IPS-18a (cell line): ENCODE measurements around the gene CCDC127.
"Not testable (repeated sequence)": the region's sequence is repeated elsewhere in the genome, so short reads cannot be mapped to it uniquely, and the experiment has no call there.

Source experiments
- H3K27ac ChIP-seq: one replicate; pipeline ENCODE4 v1.5.1; 2013; ENCODE audit warnings: low read length
- H3K27me3 ChIP-seq: one replicate; pipeline ENCODE4 v1.6.1; 2013; ENCODE audit warnings: mild to moderate bottlenecking, low read length; ENCODE audit not compliant: control insufficient read depth, insufficient read depth
- H3K36me3 ChIP-seq: one replicate; pipeline ENCODE4 v1.6.1; 2013; ENCODE audit warnings: low read depth, low read length; ENCODE audit not compliant: control insufficient read depth
- H3K4me1 ChIP-seq: one replicate; pipeline ENCODE4 v1.6.1; 2013; ENCODE audit warnings: low read depth, low read length; ENCODE audit not compliant: control insufficient read depth
- H3K4me3 ChIP-seq: one replicate; pipeline ENCODE4 v1.5.1; 2013; ENCODE audit warnings: low read length
- H3K9ac ChIP-seq: one replicate; pipeline ENCODE4 v1.6.1; 2013; ENCODE audit warnings: mild to moderate bottlenecking, low read length, moderate library complexity
- H3K9me3 ChIP-seq: one replicate; pipeline ENCODE4 v1.6.1; 2013; ENCODE audit warnings: low read depth, low read length; ENCODE audit not compliant: control insufficient read depth

The CCDC127 gene

DNA sequence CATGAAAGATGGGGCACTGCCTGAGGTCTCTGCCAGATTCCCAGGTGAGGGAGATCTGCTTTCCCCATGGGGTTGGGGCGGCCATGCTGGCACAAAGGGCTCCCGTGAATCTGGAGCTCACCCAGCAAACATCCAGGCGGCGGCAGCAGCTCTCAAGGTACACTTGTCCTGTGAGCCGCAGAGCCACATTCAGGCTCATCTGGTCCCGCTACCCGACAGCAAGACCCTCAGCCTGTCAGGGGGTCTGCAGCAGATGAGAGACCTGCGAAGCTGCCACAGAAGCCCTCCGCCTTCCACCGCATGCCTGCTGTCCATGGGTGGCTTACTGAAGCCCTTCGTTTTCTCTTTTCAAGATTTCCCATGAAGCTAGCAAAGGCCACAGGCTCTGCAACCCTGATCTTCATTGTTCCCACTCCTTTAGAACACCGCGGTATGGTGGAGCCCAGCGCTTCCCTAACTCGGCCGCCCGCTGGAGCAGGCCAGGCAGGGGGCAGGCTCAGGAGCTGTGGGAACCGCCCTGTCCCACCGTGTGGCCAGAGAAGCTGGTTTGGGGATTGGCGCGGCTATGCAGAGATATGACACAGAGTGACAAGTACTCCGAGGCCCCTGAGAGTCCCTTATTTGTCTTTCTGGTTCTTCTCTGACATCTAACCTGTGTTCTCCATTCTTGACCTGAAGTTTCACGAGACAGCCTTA, 17.9 kb downstream of the CCDC127 start:
- Histone ChIP-seq H3K4me1 (no peaks in the 10 kb centered on the region), H3K4me3 (no peak overlapping the region), H3K9me3 (no peaks in the 10 kb centered on the region), H3K36me3 (peaks cover 16% of the 10 kb centered on the region), H3K27ac (no peak overlapping the region), H3K9ac (no peak overlapping the region), H3K27me3 (no peaks in the 10 kb centered on the region)

DNA sequence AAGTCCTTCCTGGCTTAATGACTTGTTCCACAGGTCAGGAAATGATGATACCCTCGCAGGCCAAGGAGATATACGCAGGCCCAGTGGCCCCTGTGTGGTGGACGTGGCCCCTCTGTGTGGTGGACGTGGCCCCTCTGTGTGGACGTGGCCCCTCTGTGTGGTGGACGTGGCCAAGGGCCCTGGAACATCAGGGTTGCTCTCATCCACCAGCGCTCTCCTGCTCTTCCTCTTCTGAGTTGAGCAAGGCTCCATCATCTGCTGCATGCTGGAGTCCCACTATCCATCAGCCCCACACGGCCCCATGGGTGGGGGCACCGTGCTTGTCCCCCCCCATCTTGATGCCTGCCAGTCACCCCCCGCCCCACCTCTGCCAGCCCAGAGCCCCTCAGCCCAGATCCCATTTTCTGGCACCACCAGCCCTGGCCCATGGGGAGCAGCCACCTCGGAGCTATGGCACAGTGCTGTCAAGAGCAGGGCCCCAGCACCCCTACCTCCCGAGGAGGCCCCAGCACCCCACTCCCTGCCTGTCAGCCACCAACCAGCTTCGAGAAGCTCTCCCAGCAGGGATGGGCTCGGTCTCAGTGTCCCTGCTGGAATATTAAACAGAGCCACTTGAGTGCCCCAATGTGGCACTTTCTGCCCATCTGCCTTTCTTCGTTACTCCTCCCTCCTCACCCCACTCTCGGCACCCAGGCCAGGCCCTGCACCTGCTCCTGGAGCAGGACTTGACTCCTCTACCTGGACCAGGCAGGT, 18.6 kb downstream of the CCDC127 start:
- Histone ChIP-seq H3K4me1 (no peaks in the 10 kb centered on the region), H3K9ac (no peak overlapping the region), H3K36me3 (peaks cover 9% of the 10 kb centered on the region), H3K4me3 (no peak overlapping the region), H3K9me3 (no peaks in the 10 kb centered on the region), H3K27me3 (no peaks in the 10 kb centered on the region), H3K27ac (no peak overlapping the region)

DNA sequence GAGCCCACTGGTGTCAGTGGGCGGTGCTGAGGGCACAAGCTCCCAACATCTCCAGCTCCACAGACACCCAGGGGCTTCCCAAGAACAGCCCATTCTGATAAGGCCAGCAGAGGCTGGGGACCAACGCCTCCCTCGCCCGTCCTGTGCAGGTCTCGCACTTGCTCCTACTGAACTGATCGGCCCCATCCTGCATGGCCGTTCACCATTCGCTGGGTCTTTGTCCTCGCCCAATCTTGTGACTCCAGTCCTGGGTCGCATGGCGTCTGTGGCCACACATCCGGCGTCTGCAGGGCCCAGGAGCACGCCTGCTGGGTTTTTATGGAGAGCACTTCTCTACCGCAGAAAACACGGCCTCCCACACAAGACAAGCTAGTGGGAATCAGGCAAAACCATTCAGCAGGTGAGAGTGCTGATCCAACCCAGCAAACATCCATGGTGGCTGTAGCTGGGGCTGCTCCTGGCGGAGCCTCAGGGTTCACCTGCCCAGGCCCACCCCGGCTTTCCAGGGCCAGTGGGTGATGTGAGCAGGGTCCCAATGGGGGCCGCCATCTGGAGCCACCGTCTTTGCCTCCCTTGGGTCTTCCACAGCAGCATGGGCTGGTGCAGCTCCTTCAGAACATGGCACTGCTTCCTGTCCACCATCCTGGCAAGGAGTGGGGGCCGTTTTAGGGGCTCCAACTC, 19.3 kb downstream of the CCDC127 start:
- Histone ChIP-seq H3K9ac (no peak overlapping the region), H3K27ac (no peak overlapping the region), H3K4me1 (no peaks in the 10 kb centered on the region), H3K4me3 (no peak overlapping the region), H3K36me3 (peaks cover 4% of the 10 kb centered on the region), H3K27me3 (no peaks in the 10 kb centered on the region), H3K9me3 (no peaks in the 10 kb centered on the region)

DNA sequence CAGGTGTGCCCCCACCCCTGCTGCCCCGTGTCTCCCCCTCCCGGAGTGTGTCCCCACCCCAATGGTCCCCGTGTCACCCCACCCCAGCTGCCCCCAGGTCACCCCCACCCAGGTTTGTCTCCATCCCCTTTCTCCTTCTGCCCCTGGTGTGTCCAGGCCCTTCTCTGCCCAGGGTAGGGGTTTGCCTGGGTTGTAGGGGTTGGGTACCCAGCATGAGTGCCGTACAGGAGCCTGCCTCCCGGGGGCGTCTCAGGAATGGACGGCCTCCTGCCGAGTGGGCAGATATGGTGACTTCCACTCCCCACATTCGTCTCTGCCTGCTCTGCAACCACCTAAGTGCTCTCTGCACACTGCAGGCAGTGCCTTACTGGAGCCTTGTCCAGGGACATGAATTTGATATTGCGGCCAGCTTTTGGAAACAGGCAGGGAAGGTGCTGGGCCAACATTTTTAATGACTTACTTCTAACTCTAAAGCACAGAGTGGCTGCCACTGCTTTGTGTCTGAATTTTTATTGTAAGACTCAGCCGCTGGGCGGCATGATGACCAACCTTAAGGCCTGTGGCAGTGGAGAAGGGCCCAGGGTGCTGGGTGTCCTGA, 20.0 kb downstream of the CCDC127 start:
- H3K27ac ChIP-seq: no peak overlapping the region

DNA sequence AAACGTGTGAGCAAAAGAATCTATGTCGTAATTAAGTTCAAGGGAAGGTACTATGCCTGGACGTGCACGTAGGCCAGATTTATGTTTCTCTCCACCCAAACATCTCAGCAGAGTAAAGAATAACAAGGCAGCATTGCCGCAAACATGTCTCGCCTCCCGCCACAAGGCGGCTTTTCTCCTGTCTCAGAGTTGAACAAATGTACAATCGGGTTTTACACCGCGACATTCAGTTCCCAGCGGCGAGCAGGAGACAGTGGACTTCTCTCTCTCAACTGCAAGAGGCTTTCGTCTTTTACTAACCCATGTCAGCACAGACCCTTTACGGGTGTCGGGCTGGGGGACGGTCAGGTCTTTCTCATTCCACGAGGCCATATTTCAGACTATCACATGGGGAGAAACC, 20.9 kb downstream of the CCDC127 start:
- not testable (repeated sequence) for H3K9ac ChIP-seq, H3K36me3 ChIP-seq, H3K27me3 ChIP-seq, H3K4me3 ChIP-seq, H3K27ac ChIP-seq, H3K9me3 ChIP-seq, H3K4me1 ChIP-seq

More for the DNA sequence above, 20.0 kb downstream of the CCDC127 start:
- Histone ChIP-seq H3K9ac (no peak overlapping the region), H3K4me3 (no peak overlapping the region), H3K9me3 (no peaks in the 10 kb centered on the region), H3K27me3 (no peaks in the 10 kb centered on the region), H3K4me1 (no peaks in the 10 kb centered on the region), H3K36me3 (no peaks in the 10 kb centered on the region)

DNA sequence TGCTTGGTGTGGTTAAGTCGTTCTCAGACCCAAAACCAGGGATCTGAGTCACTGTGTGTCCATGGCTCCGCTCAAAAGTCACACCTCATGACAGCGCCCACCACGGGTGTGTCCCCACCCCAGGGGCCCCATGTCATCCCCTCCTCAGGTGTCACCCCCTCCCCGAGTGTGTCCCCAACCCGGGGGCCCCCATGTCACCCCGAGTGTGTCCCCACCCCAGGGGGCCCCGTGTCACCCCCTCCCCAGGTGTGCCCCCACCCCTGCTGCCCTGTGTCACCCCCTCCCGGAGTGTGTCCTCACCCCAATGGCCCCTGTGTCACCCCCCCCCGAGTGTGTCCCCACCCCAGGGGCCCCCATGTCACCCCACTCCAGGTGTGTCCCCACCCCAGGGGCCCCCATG, 21.6 kb downstream of the CCDC127 start:
- Histone ChIP-seq H3K4me3 (no peak overlapping the region), H3K4me1 (no peaks in the 10 kb centered on the region), H3K27ac (no peak overlapping the region)

DNA sequence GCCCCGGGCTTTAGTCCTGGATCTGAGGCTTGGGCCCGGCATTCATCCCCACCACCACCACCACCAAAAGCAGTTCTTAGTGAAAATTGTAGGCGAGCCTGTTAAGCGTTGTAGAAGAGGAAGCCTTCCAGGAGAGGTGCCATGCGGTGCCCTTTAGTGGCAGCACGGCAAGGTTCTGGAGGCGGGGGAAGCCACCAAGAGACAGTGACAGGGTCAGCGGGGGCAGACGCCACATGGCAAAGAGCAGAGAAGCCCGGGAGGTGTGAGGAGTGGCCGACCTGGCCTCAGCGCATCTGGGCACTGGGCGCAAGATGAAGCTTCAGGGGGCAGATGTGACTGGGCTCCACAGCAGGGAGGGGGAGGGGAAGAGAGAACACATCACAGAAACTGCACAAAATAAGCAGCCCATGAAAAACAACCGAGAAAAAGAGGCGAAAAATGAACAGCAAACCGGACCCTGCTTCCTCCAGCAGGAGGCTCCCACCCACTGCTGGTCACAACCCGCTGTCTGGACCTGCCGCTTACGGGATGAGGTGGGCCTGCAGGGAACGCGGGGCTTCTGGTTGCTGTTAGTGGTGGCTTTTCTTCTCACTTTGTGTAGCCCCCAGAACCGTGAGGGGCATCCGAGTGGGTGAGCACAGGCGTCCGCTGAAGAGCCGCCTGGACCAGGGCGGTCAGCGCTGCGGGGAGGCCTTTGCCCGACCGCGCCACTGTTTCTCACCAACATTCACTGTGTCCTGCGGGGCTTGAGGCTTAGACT, 22.4 kb downstream of the CCDC127 start:
- H3K4me3 ChIP-seq: no peak overlapping the region
- H3K9me3 ChIP-seq: no peaks in the 10 kb centered on the region
- no peaks in the 10 kb centered on the region for H3K4me1 ChIP-seq
- H3K27me3 ChIP-seq: no peaks in the 10 kb centered on the region
- H3K27ac ChIP-seq: no peak overlapping the region
- H3K9ac ChIP-seq: no peak overlapping the region
- no peaks in the 10 kb centered on the region for H3K36me3 ChIP-seq

More for the DNA sequence above, 21.6 kb downstream of the CCDC127 start:
- H3K9ac ChIP-seq: no peak overlapping the region
- H3K9me3 ChIP-seq: no peaks in the 10 kb centered on the region
- no peaks in the 10 kb centered on the region for H3K27me3 ChIP-seq
- H3K36me3 ChIP-seq: no peaks in the 10 kb centered on the region

DNA sequence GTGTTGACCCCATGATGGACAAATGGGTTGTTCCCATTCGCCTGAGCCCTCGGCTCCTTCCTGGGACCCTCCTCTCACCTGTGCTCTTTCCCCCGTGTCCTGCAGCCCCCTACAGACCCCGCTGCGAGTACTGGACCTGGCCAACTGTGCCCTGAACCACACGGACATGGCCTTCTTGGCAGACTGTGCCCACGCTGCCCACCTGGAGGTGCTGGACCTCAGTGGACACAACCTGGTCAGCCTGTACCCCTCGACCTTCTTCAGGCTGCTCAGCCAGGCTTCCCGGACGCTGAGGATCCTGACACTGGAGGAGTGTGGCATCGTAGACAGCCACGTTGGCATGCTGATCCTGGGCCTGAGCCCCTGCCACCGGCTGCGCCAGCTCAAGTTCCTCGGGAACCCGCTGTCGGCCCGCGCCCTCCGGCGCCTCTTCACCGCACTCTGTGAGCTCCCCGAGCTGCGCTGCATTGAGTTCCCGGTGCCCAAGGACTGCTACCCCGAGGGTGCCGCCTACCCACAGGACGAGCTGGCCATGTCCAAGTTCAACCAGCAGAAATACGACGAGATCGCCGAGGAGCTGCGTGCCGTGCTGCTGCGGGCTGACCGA, 23.2 kb downstream of the CCDC127 start:
- Histone ChIP-seq H3K9me3 (no peaks in the 10 kb centered on the region), H3K36me3 (no peaks in the 10 kb centered on the region), H3K27ac (no peak overlapping the region), H3K4me1 (no peaks in the 10 kb centered on the region), H3K27me3 (no peaks in the 10 kb centered on the region), H3K4me3 (no peak overlapping the region), H3K9ac (no peak overlapping the region)

DNA sequence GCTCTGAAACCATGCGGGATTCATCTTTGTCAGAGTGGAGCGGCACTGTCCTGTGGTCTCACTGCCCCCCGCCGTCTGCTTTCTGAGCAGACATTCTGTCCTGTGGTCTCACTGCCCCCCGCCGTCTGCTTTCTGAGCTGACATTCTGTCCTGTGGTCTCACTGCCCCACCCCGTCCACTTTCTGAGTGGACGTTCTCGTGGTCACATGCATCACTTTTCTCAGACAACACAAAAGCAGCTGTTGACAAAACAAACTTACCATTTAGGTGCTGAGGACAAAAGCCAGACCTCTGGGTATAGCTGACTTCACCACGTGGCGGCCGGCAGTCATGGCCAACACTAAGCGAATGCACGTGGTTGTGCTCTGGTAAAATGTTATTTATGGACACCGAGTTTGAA, 23.9 kb downstream of the CCDC127 start:
- H3K27me3 ChIP-seq: no peaks in the 10 kb centered on the region
- no peaks in the 10 kb centered on the region for H3K9me3 ChIP-seq
- no peak overlapping the region for H3K27ac ChIP-seq
- no peak overlapping the region for H3K9ac ChIP-seq
- no peak overlapping the region for H3K4me3 ChIP-seq
- H3K36me3 ChIP-seq: no peaks in the 10 kb centered on the region
- no peaks in the 10 kb centered on the region for H3K4me1 ChIP-seq

DNA sequence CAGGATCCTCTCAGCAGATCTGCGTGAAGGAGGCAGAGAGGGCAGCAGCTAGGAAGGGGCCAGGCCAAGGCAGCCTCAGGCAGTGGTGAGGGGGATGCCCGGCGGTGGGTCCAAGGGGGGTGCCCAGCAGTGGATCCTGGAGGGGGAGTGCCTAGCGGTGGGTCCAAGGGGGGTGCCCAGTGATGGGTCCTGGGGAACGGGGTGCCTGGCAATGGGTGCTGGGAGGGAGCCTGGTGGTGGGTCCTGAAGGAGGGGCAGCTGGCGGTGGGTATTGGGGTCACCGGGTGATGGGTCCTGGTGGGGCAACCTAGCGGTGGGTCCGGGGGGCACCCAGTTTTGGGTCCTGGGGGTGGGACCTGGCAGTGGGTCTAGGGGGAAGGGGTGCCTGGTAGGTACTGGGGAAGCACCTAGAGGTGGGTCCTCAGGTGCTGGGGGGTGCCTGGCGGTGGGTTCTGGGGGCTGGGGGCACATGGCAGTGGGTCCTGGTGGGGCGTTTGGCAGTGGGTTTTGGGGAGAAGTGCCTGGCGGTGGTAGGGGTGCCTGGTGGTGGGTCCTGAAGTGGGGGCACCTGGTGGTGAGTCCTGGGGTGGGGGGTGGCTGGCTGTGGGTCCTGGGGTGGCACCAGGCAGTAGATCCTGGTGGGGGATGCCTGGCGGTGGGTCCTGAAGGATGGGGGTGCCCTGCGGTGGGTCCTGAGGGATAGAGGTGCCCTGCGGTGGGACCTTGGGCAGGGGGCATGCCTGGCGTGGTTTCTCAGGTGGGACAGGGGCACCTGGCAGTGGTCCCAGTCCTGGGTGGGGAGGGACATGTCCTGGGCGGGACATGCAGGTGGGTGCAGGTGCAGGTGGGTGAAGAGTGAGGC, 24.8 kb downstream of the CCDC127 start:
- no peaks in the 10 kb centered on the region for H3K36me3 ChIP-seq
- H3K9me3 ChIP-seq: no peaks in the 10 kb centered on the region
- no peaks in the 10 kb centered on the region for H3K27me3 ChIP-seq
- H3K4me3 ChIP-seq: no peak overlapping the region
- no peak overlapping the region for H3K9ac ChIP-seq
- H3K4me1 ChIP-seq: no peaks in the 10 kb centered on the region
- no peak overlapping the region for H3K27ac ChIP-seq
